A549 (cell line): ENCODE data around the gene MYO18B.

ENCODE experiments used
- CHD2 ChIP-seq: fragments of 150-350 bp; IDR thresholded peaks from 2 replicates; pipeline ENCODE4 v1.6.1; 2014; ENCODE audit warnings: low read length; ENCODE audit not compliant: partially characterized antibody
- FOXS1 ChIP-seq: fragments of 250-450 bp; sonication (Bioruptor Pico); IDR thresholded peaks from 2 replicates; pipeline ENCODE4 v1.5.0; 2020; ENCODE audit warnings: mild to moderate bottlenecking, moderate library complexity
- HOXA7 ChIP-seq: fragments of 250-450 bp; sonication (Bioruptor Pico); IDR thresholded peaks from 2 replicates; pipeline ENCODE4 v1.5.0; 2020; ENCODE audit warnings: mild to moderate bottlenecking, moderate library complexity
- KDM1A ChIP-seq: fragments of 200-600 bp; sonication (generic); IDR thresholded peaks from 2 replicates; pipeline ENCODE4 v1.6.1; 2016; ENCODE audit warnings: low read depth, mild to moderate bottlenecking
- MAFK ChIP-seq: fragments of 450-650 bp; IDR thresholded peaks from 2 replicates; pipeline ENCODE4 v1.6.1; 2014; ENCODE audit not compliant: partially characterized antibody
- NR3C1 ChIP-seq: fragments of >200 bp; sonication (Bioruptor Twin); formaldehyde crosslinking; IDR thresholded peaks from 3 replicates; pipeline ENCODE4 v1.6.1; 2017
- POLR2A ChIP-seq: IDR thresholded peaks from 2 replicates; pipeline ENCODE4 v1.6.1; 2012; ENCODE audit warnings: mild to moderate bottlenecking, low read length
- RCOR1 ChIP-seq: fragments of 150-350 bp; IDR thresholded peaks from 2 replicates; pipeline ENCODE4 v1.6.1; 2014; ENCODE audit warnings: antibody characterized with exemption, low read length, low read depth
- TP53 ChIP-seq: fragments of 250-450 bp; sonication (Bioruptor Pico); IDR thresholded peaks from 2 replicates; pipeline ENCODE4 v1.5.0; 2021; ENCODE audit warnings: mild to moderate bottlenecking, moderate library complexity
- TF ChIP-seq, protein P1 (sequence below): IDR thresholded peaks from 2 replicates; pipeline ENCODE4 v1.6.1; 2012
- TF ChIP-seq, protein P2 (sequence below): fragments of >200 bp; sonication (Bioruptor Twin); formaldehyde crosslinking; IDR thresholded peaks from 3 replicates; pipeline ENCODE4 v1.5.1; 2016
- TF ChIP-seq, protein P3 (sequence below): fragments of 150-350 bp; IDR thresholded peaks from 2 replicates; pipeline ENCODE4 v1.6.1; 2014; ENCODE audit warnings: low read depth, mild to moderate bottlenecking, low read length

DNA sequence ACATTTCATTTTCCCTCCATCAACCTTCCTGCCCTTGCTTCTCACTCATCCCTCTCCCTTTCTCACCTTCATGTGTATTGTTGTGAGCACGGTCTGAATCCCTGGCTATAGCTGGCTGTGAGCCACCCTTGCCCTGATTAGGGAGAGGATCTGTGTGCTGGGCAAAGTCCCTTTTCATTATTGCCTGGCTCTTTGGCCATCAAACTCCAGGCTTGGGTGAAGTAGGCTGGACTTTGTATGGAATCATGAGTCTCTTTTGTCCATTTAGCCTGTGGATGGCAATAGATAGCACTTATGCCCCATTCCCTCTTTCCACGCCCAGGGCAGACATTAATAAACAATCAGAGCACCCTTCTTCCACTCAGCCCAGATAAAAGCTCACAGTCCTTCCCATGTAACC is 6.7 kb downstream of the MYO18B start:
- TF ChIP-seq, protein P1, sequence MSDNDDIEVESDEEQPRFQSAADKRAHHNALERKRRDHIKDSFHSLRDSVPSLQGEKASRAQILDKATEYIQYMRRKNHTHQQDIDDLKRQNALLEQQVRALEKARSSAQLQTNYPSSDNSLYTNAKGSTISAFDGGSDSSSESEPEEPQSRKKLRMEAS, result no peak
- TF ChIP-seq KDM1A (no peak), NR3C1 (no peak), CHD2 (no peak), MAFK (no peak), POLR2A (no peak), HOXA7 (CRISPR knock-in tag) (no peak), TP53 (CRISPR knock-in tag) (no peak), FOXS1 (CRISPR knock-in tag) (no peak), RCOR1 (no peak)
- TF ChIP-seq, protein P2, sequence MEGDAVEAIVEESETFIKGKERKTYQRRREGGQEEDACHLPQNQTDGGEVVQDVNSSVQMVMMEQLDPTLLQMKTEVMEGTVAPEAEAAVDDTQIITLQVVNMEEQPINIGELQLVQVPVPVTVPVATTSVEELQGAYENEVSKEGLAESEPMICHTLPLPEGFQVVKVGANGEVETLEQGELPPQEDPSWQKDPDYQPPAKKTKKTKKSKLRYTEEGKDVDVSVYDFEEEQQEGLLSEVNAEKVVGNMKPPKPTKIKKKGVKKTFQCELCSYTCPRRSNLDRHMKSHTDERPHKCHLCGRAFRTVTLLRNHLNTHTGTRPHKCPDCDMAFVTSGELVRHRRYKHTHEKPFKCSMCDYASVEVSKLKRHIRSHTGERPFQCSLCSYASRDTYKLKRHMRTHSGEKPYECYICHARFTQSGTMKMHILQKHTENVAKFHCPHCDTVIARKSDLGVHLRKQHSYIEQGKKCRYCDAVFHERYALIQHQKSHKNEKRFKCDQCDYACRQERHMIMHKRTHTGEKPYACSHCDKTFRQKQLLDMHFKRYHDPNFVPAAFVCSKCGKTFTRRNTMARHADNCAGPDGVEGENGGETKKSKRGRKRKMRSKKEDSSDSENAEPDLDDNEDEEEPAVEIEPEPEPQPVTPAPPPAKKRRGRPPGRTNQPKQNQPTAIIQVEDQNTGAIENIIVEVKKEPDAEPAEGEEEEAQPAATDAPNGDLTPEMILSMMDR, result no peak
- TF ChIP-seq, protein P3, sequence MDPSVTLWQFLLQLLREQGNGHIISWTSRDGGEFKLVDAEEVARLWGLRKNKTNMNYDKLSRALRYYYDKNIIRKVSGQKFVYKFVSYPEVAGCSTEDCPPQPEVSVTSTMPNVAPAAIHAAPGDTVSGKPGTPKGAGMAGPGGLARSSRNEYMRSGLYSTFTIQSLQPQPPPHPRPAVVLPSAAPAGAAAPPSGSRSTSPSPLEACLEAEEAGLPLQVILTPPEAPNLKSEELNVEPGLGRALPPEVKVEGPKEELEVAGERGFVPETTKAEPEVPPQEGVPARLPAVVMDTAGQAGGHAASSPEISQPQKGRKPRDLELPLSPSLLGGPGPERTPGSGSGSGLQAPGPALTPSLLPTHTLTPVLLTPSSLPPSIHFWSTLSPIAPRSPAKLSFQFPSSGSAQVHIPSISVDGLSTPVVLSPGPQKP, result no peak
